HepG2 (cell line): ENCODE data around the gene ZNF282. TPM values are rescaled to one million over a fixed set of nuclear protein-coding genes. Genes with fewer than 3 reads are reported as not detected.

Experiments
- CEBPB ChIP-seq: IDR thresholded peaks from 2 replicates; pipeline ENCODE4 v1.6.1; 2011; ENCODE audit warnings: low read depth, low read length, improper control_type of control experiment, borderline replicate concordance
- CHD4 ChIP-seq: fragments of 200-600 bp; sonication (generic); IDR thresholded peaks from 2 replicates; pipeline ENCODE4 v1.7.0; 2017; ENCODE audit warnings: mild to moderate bottlenecking, low read length, borderline replicate concordance
- CREB3 ChIP-seq: sonication (generic); formaldehyde crosslinking; IDR thresholded peaks from 2 replicates; pipeline ENCODE4 v1.5.0; 2020; ENCODE audit warnings: missing genetic modification reagents
- CREM ChIP-seq, 2 experiments: sonication (generic) in 1 of 2; formaldehyde crosslinking in 1 of 2; IDR thresholded peaks; 2 replicates each; pipeline versions ENCODE4 v1.4.0 to v1.6.1; 2016 to 2020; ENCODE audit warnings: antibody characterized with exemption in 1 of 2, mild to moderate bottlenecking in 1 of 2, missing genetic modification reagents in 1 of 2
- GPN1 ChIP-seq: sonication (generic); formaldehyde crosslinking; IDR thresholded peaks from 2 replicates; pipeline ENCODE4 v1.5.1; 2020; ENCODE audit warnings: missing genetic modification reagents, borderline replicate concordance
- IKZF1 ChIP-seq: fragments of 450-650 bp; IDR thresholded peaks from 2 replicates; pipeline ENCODE4 v1.7.1; 2016
- MATR3 ChIP-seq: sonication (generic); formaldehyde crosslinking; IDR thresholded peaks from 2 replicates; pipeline ENCODE4 v1.4.0; 2020; ENCODE audit warnings: missing genetic modification reagents
- MED13 ChIP-seq: sonication (generic); formaldehyde crosslinking; IDR thresholded peaks from 2 replicates; pipeline ENCODE4 v1.5.0; 2020; ENCODE audit warnings: missing genetic modification reagents
- NR2C2 ChIP-seq: sonication (generic); formaldehyde crosslinking; IDR thresholded peaks from 2 replicates; pipeline ENCODE4 v1.4.0; 2020; ENCODE audit warnings: missing genetic modification reagents, mild to moderate bottlenecking, moderate library complexity, borderline replicate concordance
- PRPF4 ChIP-seq: fragments of 200-400 bp; formaldehyde crosslinking; IDR thresholded peaks from 2 replicates; pipeline ENCODE4 v1.6.1; 2016; ENCODE audit warnings: low read length, low read depth; ENCODE audit not compliant: poor library complexity, severe bottlenecking
- RARA ChIP-seq: IDR thresholded peaks from 2 replicates; pipeline ENCODE4 v1.6.1; 2016; ENCODE audit warnings: missing genetic modification reagents, missing compliant biosample characterization
- SIX4 ChIP-seq: sonication (generic); formaldehyde crosslinking; IDR thresholded peaks from 2 replicates; pipeline ENCODE4 v1.4.0; 2020; ENCODE audit warnings: missing genetic modification reagents
- TCF12 ChIP-seq, 2 experiments: fragments of 450-650 bp in 1 of 2; sonication (generic) in 1 of 2; formaldehyde crosslinking in 1 of 2; IDR thresholded peaks; 2 replicates each; pipeline versions ENCODE4 v1.6.1 to v1.8.0; 2017 to 2022; ENCODE audit warnings: antibody characterized with exemption in 1 of 2, mild to moderate bottlenecking in 1 of 2, missing genetic modification reagents in 1 of 2, moderate library complexity in 1 of 2
- TCF7L2 ChIP-seq: IDR thresholded peaks from 2 replicates; pipeline ENCODE4 v1.6.1; 2011; ENCODE audit warnings: mild to moderate bottlenecking, low read depth, low read length, moderate library complexity
- ZNF121 ChIP-seq: sonication (generic); formaldehyde crosslinking; IDR thresholded peaks from 2 replicates; pipeline ENCODE4 v1.5.0; 2020; ENCODE audit warnings: mild to moderate bottlenecking, missing genetic modification reagents
- ZNF34 ChIP-seq: sonication (generic); formaldehyde crosslinking; IDR thresholded peaks from 2 replicates; pipeline ENCODE4 v1.4.0; 2020; ENCODE audit warnings: mild to moderate bottlenecking, missing genetic modification reagents, borderline replicate concordance
- ZNF350 ChIP-seq: sonication (generic); formaldehyde crosslinking; IDR thresholded peaks from 2 replicates; pipeline ENCODE4 v1.4.0; 2020; ENCODE audit warnings: mild to moderate bottlenecking, low read depth, missing genetic modification reagents, borderline replicate concordance
- ZNF382 ChIP-seq: sonication (generic); formaldehyde crosslinking; IDR thresholded peaks from 2 replicates; pipeline ENCODE4 v1.5.0; 2020; ENCODE audit warnings: missing genetic modification reagents, mild to moderate bottlenecking, borderline replicate concordance
- ZNF646 ChIP-seq: sonication (generic); formaldehyde crosslinking; IDR thresholded peaks from 2 replicates; pipeline ENCODE4 v1.9.0; 2021; ENCODE audit warnings: mild to moderate bottlenecking, missing genetic modification reagents
- ZNF703 ChIP-seq: sonication (generic); formaldehyde crosslinking; IDR thresholded peaks from 2 replicates; pipeline ENCODE4 v1.5.1; 2020; ENCODE audit warnings: missing genetic modification reagents, mild to moderate bottlenecking, moderate library complexity, borderline replicate concordance
- polyA plus RNA-seq, 8 experiments: library from polyadenylated mRNA; depleted of rRNA in 3 of 8; stranded (reverse) in 7 of 8; unstranded in 1 of 8; fragments of >200 nt; fragmentation: Illumina TruSeq in 4 of 8; extraction: Trizol in 4 of 8; gene quantifications; 2 replicates each; pipeline versions ENCODE4 v1.2.1 to v1.2.3, GENCODE V29; 2011 to 2016; ENCODE audit warnings: low read depth in 4 of 8, missing spikeins in 1 of 8, mixed read lengths in 1 of 8; ENCODE audit not compliant: insufficient read depth in 1 of 8
- total RNA-seq, 5 experiments: library from RNA; depleted of rRNA; stranded (reverse); fragments of >200 nt; fragmentation: Illumina TruSeq; extraction: Trizol; gene quantifications; 2 replicates each; pipeline ENCODE4 v1.2.3, GENCODE V29; 2016; ENCODE audit warnings: low read depth in 1 of 5
- TF ChIP-seq, protein P1 (sequence below): sonication (generic); formaldehyde crosslinking; IDR thresholded peaks from 2 replicates; pipeline ENCODE4 v1.8.0; 2023; ENCODE audit warnings: mild to moderate bottlenecking, missing genetic modification reagents

The ZNF282 gene
- total and polyA plus RNA-seq, 2 of the 13 experiments (the other 11 are each of a cell fraction or from before 2014, with no cell fraction given) = 9.1 to 20.9 TPM

DNA sequence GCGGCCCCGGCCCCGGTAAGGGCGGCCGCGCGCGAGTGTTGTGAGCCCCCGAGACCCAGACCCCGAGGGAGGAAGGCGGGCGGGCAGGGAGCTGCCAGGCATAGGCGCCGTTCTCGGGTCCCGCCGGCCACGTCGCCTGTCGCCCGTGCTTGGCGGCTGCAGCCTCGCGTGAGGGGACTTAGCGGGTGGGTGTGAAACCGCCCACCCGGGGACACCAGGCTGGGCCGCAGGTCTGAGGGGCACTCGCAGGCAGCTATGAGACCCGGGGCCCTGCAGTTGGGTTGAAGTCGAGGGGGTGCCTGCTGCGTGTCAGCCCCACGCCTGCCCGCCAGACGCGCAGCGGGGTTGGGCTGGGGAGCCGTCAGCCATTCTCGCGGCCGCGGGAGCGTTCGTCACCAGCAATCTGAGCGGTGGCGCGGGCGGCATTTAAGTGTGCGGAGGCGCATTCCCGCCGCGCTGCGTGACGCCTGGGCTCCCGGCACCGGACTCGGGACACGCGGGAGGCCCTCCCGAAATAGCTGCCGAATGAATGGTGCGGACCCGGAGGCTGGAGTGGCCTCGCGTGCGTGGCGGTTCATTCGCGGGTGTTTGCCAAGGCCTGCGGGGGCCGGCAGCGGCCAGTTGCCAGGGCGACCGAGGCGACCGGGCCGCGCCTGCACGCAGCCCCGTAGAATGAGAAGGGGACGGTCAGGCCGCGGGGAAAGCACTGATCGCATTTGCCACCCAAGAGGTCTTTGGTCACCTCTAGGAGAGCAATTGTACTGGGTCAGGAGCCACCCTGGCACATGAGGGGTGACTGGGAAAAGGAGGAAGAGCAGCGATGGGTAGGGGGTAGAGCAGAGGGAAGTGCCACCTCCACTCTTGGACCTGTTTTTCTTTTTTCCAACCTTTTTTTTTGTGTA is 47.3 kb upstream of the ZNF282 start (continued):
- TF ChIP-seq TCF12 (IDR thresholded peaks at IDR 0.05) = no peak
- TF ChIP-seq TCF12 (CRISPR knock-in tag; IDR thresholded peaks at IDR 0.05) = no peak
- no peak for TF ChIP-seq TCF7L2
- TF ChIP-seq PRPF4 = no peak
- TF ChIP-seq CEBPB = no peak
- TF ChIP-seq RARA (CRISPR knock-in tag) = no peak
- TF ChIP-seq ZNF34 = no peak
- TF ChIP-seq, protein P1, sequence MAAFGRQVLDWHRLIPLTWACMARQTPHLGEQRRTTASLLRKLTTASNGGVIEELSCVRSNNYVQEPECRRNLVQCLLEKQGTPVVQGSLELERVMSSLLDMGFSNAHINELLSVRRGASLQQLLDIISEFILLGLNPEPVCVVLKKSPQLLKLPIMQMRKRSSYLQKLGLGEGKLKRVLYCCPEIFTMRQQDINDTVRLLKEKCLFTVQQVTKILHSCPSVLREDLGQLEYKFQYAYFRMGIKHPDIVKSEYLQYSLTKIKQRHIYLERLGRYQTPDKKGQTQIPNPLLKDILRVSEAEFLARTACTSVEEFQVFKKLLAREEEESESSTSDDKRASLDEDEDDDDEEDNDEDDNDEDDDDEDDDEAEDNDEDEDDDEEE (CRISPR knock-in tag) = no peak
- no peak for TF ChIP-seq CHD4
- 0 out of 2 replicates have a peak, but pooled peaks have one; percentile 25 for TF ChIP-seq ZNF646
- no peak for TF ChIP-seq MATR3 (CRISPR knock-in tag)
- 0 out of 2 replicates have a peak, but pooled peaks have one; percentile 77 for TF ChIP-seq ZNF703 (CRISPR knock-in tag)
- TF ChIP-seq NR2C2 (CRISPR knock-in tag) = no peak
- TF ChIP-seq MED13 = no peak
- TF ChIP-seq SIX4 (CRISPR knock-in tag) = no peak
- no peak for TF ChIP-seq ZNF121 (CRISPR knock-in tag)
- no peak for TF ChIP-seq IKZF1
- 0 out of 2 replicates have a peak, but pooled peaks have one; percentile 30 for TF ChIP-seq CREB3 (CRISPR knock-in tag)
- no peak for TF ChIP-seq CREM (IDR thresholded peaks at IDR 0.05)
- no peak for TF ChIP-seq CREM (CRISPR knock-in tag; IDR thresholded peaks at IDR 0.05)
- 0 out of 2 replicates have a peak, but pooled peaks have one; percentile 60 for TF ChIP-seq ZNF350 (CRISPR knock-in tag)
- TF ChIP-seq ZNF382 (CRISPR knock-in tag) = no peak
- no peak for TF ChIP-seq GPN1 (CRISPR knock-in tag)
